HG03060 (cell line): ENCODE results near the gene STRN3.
"Not testable (repeated sequence)": the region's sequence is repeated elsewhere in the genome, so short reads cannot be mapped to it uniquely, and the experiment has no call there.

Experiments used
- ATAC-seq: cut with Tn5 transposase; IDR thresholded peaks from one replicate; pipeline ENCODE4 v1.9.1; 2021; ENCODE audit warnings: low read depth, moderate number of reproducible peaks; ENCODE audit not compliant: unreplicated experiment

The STRN3 gene

GRCh38 chr14:30972882-30973582 lies 53.1 kb downstream of the STRN3 start:
- no peak for ATAC-seq

- not testable (repeated sequence) for ATAC-seq
Observed at GRCh38 chr14:30972036-30972732, 54.0 kb downstream of the STRN3 start.

- no peak for ATAC-seq
Observed at GRCh38 chr14:30971586-30971985, 54.6 kb downstream of the STRN3 start.

- not testable (repeated sequence) for ATAC-seq
Observed at GRCh38 chr14:30969796-30970195, 56.4 kb downstream of the STRN3 start.

GRCh38 chr14:30967364-30968098 lies 58.6 kb downstream of the STRN3 start:
- ATAC-seq, result not testable (repeated sequence)

GRCh38 chr14:30966415-30967363 lies 59.5 kb downstream of the STRN3 start:
- no peak for ATAC-seq

- ATAC-seq, result not testable (repeated sequence)
Observed at GRCh38 chr14:30965861-30966260, 60.3 kb downstream of the STRN3 start.

- not testable (repeated sequence) for ATAC-seq
Observed at GRCh38 chr14:30962537-30962936, 63.6 kb downstream of the STRN3 start.

- no peak for ATAC-seq
Observed at GRCh38 chr14:30961330-30961729, 64.8 kb downstream of the STRN3 start.

GRCh38 chr14:30960216-30960615 lies 66.0 kb downstream of the STRN3 start:
- ATAC-seq, result no peak

- no peak for ATAC-seq
Observed at GRCh38 chr14:30958555-30959407, 67.4 kb downstream of the STRN3 start.

GRCh38 chr14:30957813-30958370 lies 68.3 kb downstream of the STRN3 start:
- ATAC-seq, result no peak

- ATAC-seq, result no peak
Observed at GRCh38 chr14:30949651-30950050, 76.5 kb downstream of the STRN3 start.

GRCh38 chr14:30943694-30944093 lies 82.5 kb downstream of the STRN3 start:
- no peak for ATAC-seq

- ATAC-seq, result no peak
Observed at GRCh38 chr14:30940886-30941285, 85.3 kb downstream of the STRN3 start.

GRCh38 chr14:30938617-30939016 lies 87.6 kb downstream of the STRN3 start:
- ATAC-seq, result no peak

GRCh38 chr14:30935445-30935844 lies 90.7 kb downstream of the STRN3 start:
- ATAC-seq, result no peak

GRCh38 chr14:30933937-30934336 lies 92.2 kb downstream of the STRN3 start:
- ATAC-seq, result not testable (repeated sequence)

- no peak for ATAC-seq
Observed at GRCh38 chr14:30928462-30928861, 97.7 kb downstream of the STRN3 start.
